Measurements from ENCODE around the gene GPR160.

- TF ChIP-seq RAD21 (IDR thresholded peaks at IDR 0.05; ENCODE audit: low read depth) (no peak), YY1 (IDR thresholded peaks at IDR 0.05; ENCODE audit: low read depth) (no peak), NFIC (IDR thresholded peaks at IDR 0.05) (no peak), MAX (IDR thresholded peaks at IDR 0.05) (no peak), CREB1 (IDR thresholded peaks at IDR 0.05; ENCODE audit: low read depth) (no peak), EGR1 (IDR thresholded peaks at IDR 0.05) (no peak), TEAD4 (IDR thresholded peaks at IDR 0.05) (no peak), REST (IDR thresholded peaks at IDR 0.05; ENCODE audit: low read depth) (no peak), TAF1 (IDR thresholded peaks at IDR 0.05; ENCODE audit: low read depth) (no peak), EP300 (IDR thresholded peaks at IDR 0.05; ENCODE audit: borderline replicate concordance) (no peak)
These were observed 52.8 kb downstream of the GPR160 start for GRCh38 chr3:170090601-170090981.
